Activated CD8-positive, alpha-beta memory T cell treated with anti-CD3 and anti-CD28 coated beads, Interleukin-2, amount 50 U/mL, for 1 hour (primary cell): ENCODE results near the gene TRIL.

Source experiments
- DNase-seq: peaks from one replicate; pipeline ENCODE4 v3.0.0-alpha.2; 2020; ENCODE audit errors: extremely low read depth

TRIL gene

DNA sequence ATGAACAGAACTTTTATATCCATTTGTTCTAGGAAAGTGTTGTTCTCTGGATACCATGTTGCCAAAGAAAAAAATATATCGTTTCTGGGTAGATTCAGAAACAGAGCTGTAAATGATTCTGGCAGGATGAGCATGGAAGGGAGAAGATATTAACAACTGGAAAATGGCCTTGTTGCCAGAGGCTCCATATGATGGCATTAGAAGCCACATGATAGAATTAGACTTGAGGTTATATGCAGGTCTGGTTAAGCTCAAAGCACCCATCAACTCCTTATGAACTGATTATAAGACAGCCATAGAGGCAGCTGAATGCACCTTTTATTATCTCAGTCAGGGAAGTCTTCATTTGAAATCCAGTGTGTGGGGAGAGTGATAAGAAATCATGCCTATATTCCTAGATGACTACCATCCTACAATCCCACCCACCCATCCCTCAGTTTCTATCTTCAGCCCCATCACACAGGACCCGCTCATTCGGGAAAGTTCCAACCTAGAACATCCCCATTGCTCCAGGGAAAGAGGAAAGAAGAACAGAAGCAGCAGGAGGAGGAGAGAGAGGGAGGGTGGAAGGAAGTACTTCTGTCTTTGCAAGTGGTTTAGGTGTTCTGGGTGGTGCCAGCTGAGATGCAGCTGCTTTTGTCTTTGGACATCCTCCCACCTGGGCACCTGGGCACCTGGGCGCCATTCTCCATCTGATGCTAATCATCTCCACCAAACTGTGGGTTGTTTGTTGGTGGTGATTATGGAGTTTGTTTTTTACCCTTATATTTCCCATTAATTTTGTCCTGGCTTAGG, 25.5 kb upstream of the TRIL start:
- no peak for DNase-seq

DNA sequence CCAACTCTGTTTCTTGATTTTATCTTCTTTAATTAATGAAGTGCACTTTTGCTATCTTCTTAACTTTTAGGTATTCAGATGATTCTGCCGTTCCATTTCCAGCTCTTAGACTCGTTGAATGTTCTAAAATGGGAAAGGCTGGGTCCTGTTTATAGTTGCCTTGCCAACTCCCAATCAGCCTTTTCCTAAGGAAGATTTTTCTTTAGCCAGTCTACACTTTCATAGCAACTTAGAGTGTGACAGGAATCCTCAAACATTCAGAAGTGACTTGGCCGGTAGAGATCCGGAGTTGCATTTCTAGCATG, 23.0 kb upstream of the TRIL start:
- DNase-seq: no peak

DNA sequence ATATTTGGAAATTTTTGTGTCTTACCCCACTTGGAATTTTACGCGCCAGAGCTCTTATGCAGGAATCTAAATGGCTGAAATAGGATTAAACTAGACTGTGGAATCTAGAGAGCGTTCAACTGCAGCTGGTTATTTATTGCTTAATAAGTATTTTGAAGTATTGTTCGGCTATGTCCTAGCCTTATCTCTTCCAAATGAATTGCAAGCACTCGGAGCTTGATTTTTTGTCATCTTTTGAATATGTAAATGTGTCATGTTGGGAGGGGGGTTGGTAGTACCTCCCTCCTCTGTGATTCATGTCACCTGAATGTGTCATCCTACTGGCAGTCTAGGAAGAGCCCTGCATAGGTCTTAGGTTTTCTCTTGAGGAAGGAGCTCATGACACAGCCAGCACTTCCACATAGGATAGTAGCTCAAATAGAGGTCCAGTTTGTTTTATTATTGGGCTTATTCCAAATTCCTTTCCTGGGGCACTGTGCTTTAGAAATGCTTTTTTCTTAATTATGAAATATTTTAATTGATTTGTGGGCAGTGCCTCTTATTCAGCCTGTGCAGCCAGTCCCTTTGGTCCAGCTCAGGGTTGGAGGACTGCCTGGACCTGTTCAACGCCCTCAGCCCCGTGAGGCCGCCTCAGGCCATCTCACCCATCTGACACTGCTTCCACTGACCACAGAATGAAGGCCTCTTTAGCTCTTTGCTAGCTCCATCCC, 22.5 kb upstream of the TRIL start:
- DNase-seq: no peak

GRCh38 chr7:28979776-28980175, 21.6 kb upstream of the TRIL start:
- DNase-seq: no peak

GRCh38 chr7:28977881-28978280, 19.8 kb upstream of the TRIL start:
- no peak for DNase-seq

GRCh38 chr7:28976022-28976421, 17.9 kb upstream of the TRIL start:
- no peak for DNase-seq

- DNase-seq: no peak
Observed at GRCh38 chr7:28973591-28973990, 15.5 kb upstream of the TRIL start.

GRCh38 chr7:28964056-28964455, 5.9 kb upstream of the TRIL start:
- no peak for DNase-seq

DNA sequence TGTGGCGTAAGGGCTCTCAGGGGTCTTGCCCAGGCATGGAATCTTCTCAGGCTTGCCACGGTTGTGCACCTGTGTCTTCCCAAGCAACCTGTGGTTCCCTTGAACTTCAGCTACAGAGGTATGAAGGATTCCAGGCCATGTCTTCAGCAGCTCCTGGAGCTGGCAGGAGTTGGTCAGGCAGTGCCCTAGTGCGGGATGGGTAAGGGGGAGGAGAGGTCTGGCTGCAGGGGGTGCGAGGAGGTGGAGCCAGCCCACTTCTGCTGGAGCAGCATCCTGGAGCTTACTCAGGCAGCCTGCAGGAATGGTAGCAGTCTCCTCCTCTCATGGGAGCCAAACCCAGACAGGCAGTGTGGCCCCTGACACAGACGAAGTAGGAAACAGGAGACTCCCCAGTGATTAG, 3.8 kb upstream of the TRIL start:
- no peak for DNase-seq

DNA sequence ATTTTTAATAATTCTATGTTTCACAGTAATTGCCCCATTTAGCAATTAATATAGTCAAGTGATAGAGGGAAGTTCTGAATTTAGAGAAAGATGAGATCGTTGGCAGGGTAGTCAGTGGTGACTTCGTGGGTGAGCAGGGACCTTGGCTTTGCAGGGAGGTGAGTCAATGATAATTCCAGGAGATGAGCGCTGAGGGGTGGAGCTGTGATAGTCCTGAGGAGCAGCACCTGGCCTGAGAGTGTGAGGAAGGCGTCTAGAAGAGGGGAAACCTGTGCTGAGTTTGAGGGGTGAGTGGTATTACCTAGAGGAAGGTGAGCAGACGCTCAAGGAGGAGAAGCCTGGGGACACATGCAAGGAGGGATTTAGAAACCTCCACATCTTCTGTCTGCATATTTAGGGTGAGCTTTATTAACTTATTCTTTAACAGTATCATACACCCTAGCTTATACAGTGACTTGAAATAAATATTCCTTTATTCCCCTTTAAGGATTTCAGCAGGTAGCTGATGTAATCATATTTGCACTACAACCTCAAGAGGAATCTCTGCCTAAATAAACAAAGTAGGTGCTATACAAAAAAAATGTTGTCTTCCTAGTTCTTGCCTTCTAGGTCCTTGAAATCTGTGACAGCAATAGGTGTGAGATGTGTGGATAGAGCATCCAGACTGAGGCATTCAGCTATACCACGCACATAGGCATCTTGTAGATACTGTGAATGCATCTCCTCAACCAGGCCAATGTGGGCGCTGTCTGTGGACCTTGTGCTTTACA, 2.1 kb upstream of the TRIL start:
- DNase-seq: no peak

GRCh38 chr7:28958980-28959347, 834 bp upstream of the TRIL start:
- DNase-seq: no peak

DNA sequence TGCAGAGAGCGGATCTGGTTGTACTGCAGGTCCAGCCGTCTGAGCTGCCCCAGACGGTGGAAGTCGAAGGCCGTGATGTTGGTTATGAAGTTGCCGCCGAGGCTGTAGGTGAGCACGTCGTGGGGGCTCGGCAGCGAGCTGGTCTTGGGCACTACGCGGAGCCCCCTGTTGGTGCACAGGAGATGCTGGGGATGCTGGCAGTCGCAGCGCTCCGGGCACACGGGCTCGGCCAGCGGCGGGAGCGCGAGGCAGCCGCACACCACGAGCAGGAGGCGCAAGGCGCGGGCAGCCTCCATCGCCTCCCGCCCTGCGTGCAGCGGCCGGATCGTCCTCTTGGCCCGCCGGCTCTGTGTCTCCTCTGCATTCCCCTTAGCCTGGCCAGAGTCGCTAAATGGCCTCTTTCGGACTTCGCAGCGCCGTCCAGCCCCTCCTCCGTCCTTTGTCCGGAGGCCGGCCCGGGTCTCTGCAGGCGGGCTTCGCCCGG, 337 bp downstream of the TRIL start:
- no peak for DNase-seq

DNA sequence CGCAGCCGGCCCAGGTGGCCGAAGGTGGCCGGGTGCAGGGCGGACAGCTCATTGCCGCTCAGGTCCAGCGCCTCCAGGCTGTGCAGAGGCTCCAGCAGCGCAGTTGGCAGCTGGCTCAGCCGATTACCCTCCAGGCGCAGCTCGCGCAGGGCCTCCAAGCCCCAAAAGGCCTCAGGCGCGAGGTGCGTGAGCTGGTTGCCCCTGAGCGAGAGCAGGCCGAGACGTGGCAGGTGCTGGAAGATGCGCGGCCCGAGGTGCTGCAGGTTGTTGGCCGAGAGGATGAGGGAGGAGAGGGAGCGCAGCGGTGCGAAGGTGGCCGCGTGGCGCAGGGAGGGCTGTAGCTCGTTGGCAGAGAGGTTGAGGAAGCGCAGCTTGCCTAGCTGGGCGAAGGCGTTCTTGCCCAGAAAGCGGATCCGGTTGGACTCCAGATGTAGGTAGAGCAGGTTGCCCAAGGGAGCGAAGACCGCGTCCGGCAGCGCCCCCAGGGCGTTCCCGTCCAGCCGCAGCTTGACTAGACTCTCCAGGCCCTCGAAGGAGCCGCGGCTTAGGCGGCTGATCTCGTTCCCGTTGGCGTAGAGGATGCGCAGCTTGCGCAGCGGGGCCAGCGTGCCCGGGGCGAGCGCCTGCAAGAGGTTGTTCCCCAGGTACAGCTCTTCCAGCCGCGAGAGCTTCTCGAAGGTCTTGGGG, 923 bp downstream of the TRIL start:
- DNase-seq: no peak

DNA sequence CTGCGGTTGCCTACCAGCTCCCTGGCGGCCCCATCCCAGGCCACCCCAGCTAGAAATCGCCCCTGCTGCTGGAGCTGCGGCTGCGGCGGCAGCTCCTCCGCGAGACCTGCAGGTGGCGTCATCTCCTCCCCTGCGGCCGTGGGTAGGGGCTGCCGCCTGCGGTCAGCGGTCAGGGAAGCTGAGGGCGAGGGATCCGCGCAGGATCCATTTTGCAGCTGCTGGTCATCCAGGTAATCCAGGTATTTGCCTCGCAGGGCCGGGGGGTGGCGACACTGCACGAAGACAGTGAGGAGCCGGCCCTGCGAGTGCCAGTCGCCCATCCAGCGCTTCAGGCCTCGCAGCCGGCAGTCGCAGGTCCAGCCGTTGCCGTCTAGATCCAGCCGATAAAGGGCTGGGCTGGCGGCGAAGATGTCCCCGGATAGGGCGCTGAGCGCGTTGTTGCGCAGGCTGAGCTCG, 1.5 kb downstream of the TRIL start:
- no peak for DNase-seq

DNA sequence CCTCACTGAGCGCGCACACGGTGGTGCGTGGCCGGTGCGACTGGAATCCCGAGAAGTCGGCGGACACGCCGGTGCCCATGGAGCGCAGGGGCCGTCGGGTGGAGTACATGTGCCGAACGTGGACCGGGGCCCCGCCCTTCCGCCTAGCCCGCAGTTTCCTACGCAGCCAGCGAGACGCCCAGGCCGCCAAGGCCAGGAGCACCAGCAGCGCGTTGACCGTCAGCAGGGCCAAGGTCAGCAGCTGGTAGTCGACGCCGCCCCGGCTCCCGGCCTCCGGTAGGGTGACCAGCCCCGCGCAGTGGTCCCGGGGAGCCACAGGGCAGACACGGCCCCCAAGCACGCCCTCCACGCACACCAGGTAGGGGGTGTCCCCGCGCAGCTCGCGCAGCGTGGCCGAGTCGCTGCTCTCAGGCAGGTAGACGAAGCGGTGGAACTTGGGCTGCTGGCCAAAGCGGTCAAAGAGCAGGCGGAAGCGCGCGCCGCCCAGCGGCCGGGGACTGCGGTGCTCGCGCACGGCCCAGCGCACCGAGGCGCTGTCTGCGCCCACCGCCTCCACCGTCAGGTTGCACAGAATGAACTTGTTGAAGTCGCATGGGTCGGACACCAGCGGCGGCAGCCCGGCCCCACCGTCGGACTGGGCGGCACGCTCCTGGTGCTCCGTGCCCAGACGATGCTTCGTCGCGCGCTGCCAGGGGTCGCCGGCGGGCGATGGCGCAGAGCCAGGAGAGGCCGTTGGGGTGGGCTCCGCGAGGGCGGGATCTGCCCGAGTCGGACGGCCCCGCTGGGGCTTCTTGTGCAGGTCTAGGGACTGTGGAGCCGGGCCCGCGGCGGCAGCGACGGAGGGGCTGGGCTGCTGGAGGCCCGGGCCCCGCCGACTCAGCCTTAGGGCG, 2.2 kb downstream of the TRIL start:
- no peak for DNase-seq

GRCh38 chr7:28955356-28955717, 2.8 kb downstream of the TRIL start:
- no peak for DNase-seq

DNA sequence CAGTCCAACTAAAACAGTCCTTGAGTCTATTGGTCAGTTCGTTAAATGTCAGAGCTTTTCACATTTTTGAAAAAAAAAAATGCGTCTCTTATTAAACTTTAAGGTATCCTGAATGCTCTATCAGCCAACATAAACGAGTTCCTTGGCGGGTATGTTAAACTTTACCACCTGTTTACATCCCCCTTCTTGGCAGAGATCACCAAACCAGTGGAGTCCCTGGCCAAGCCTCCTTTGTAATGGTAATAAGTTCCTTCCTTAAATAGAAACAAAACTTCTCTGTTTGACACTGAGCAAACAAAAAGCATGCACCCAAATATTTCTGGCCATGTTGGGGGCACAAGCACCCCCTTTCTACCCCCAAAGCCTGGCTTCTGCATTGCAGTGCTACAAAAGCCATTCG, 3.2 kb downstream of the TRIL start:
- no peak for DNase-seq

- DNase-seq: no peak
Observed at GRCh38 chr7:28954471-28954870, 3.7 kb downstream of the TRIL start.

- no peak for DNase-seq
Observed at GRCh38 chr7:28953633-28954032, 4.5 kb downstream of the TRIL start.

DNA sequence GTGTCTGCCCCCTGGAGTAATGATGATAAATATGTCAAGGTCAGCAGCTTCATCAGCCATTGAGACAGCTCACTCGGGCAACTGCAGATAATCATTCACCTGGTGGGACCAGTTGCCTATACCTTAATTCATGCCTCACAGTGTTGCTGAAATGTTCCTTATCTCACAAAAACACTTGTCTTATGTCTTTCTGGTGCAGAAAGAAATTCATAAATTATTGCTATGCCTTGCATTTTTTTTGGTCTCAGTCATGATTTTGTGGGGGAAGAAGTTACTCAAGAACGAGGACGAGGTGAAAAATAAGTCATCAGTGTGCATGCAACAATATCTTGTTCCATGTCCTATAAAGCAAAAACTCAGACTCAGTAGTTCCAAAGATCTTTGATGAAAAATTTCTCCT, 16.0 kb downstream of the TRIL start:
- DNase-seq: no peak

GRCh38 chr7:28941633-28942032, 16.5 kb downstream of the TRIL start:
- DNase-seq: no peak
